LNCaP clone FGC (cell line): ENCODE results near the gene GBE1.

Experiments used
- DNase-seq: peaks from one replicate; pipeline ENCODE4 v3.0.0-alpha.2; 2011; ENCODE audit warnings: low read depth
- H3K4me3 ChIP-seq: 2 replicates; pipeline ENCODE4 v1.5.1; 2011; ENCODE audit warnings: mild to moderate bottlenecking, low read depth, low read length, control low read depth
- CTCF ChIP-seq: IDR thresholded peaks from 2 replicates; pipeline ENCODE4 v1.5.1; 2012; ENCODE audit warnings: mild to moderate bottlenecking; ENCODE audit not compliant: control insufficient read depth, insufficient read depth; ENCODE audit errors: extremely low read depth

Gene GBE1

GRCh38 chr3:81550415-81550814 lies 211.0 kb downstream of the GBE1 start:
- no peak for TF ChIP-seq CTCF

GRCh38 chr3:81549831-81550230 lies 211.6 kb downstream of the GBE1 start:
- DNase-seq: no peak
- no peak overlapping the region for H3K4me3 ChIP-seq
- no peak for TF ChIP-seq CTCF

More at GRCh38 chr3:81550415-81550814, 211.0 kb downstream of the GBE1 start:
- DNase-seq: no peak
- H3K4me3 ChIP-seq: no peak overlapping the region

DNA sequence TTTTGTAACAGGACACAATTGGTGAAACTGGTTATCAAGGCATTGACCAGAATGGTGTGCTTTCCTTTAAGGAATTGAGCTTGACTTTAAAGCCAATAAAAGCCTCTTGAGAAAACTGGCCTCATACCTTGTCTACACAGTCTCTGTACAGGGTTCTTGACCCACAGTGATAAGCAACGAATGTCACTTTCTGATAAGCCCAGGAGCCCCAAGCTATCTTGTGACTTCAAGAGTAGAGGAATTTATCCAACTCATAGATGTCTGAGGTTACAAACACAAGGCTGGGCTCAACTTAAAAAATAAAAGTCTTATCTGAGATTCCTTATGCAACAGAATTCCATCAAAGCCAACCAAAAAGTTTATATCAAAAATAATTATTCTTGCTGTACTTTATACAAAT lies 212.1 kb downstream of the GBE1 start:
- TF ChIP-seq CTCF: no peak
- DNase-seq: no peak

GRCh38 chr3:81545572-81545971 lies 215.9 kb downstream of the GBE1 start:
- no peak for TF ChIP-seq CTCF
- DNase-seq: no peak
- no peak overlapping the region for H3K4me3 ChIP-seq

More for the DNA sequence above, 212.1 kb downstream of the GBE1 start:
- no peak overlapping the region for H3K4me3 ChIP-seq

DNA sequence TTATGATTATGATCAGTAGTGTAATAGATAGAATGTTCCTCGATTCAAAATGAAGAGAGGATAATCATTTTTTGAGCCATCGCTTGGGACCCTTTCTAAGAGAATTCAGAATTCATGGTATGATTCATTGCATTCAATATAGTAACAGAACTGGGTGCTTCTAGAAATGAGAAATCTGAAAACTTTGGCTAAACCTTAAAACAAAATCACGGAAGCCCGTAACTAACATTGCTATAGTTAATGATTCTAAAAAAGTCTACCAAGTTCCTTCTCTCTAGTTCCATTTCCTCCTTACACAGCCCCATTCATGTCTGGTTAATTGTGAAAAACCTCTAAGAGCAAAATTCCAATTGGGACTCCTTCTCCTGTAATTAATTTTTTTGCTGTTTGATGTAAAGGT lies 217.1 kb downstream of the GBE1 start:
- no peak for TF ChIP-seq CTCF
- no peak overlapping the region for H3K4me3 ChIP-seq
- no peak for DNase-seq

GRCh38 chr3:81540787-81541186 lies 220.7 kb downstream of the GBE1 start:
- DNase-seq: no peak
- TF ChIP-seq CTCF: no peak
- no peak overlapping the region for H3K4me3 ChIP-seq

DNA sequence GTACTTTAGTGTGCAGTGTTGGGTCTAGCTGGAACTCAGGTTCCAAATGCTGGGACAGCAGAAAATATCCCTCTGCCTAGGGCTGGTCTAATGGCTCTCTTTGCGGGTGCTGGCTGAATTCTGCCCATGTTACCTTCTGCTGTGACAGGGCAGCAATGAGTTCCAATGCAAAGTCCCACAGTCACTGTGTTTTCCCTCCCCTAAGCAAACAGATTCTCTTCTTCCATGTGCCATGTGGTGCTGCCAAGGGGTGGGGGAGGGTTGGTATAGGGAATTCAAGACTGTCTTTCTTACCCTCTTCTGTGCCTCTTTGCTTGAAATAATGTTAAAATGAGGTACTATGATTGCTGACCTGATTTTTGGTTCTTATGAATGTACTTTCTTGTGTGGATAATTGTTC lies 229.6 kb downstream of the GBE1 start:
- no peak for TF ChIP-seq CTCF
- DNase-seq: no peak
- H3K4me3 ChIP-seq: no peak overlapping the region
